ENCODE measurements around the gene ABCA8. TPM values are rescaled to one million over a fixed set of nuclear protein-coding genes. Genes with fewer than 3 reads are reported as not detected.

ABCA8 gene
- total and polyA plus RNA-seq, 4 donors, result 9.7 to 146 (median 52.2) TPM

- Histone ChIP-seq H3K4me3 (ENCODE audit: low read depth, low read length) (no peak overlapping the region), H3K27me3 (ENCODE audit: control insufficient read depth, insufficient read depth, low read length) (no peaks in the 10 kb centered on the region), H3K36me3 (ENCODE audit: control insufficient read depth, insufficient read depth, low read length) (no peaks in the 10 kb centered on the region), H3K9me3 (ENCODE audit: control insufficient read depth, insufficient read depth, low read length) (peaks cover 2% of the 10 kb centered on the region), H3K27ac (ENCODE audit: low read depth, low read length) (no peak overlapping the region), H3K4me1 (ENCODE audit: control insufficient read depth, insufficient read depth, low read length) (no peaks in the 10 kb centered on the region)
- DNase-seq (ENCODE audit: low read depth in 4 of 6, low spot score in 6 of 6), result no peak
- whole genome bisulfite sequencing (ENCODE audit: insufficient coverage), result 33% methylated on average over 1 of the region's 2 CpGs
These were observed 94.3 kb downstream of the ABCA8 start for GRCh38 chr17:68860941-68861340.

- Histone ChIP-seq H3K9me3 (ENCODE audit: control insufficient read depth, insufficient read depth, low read length) (peaks cover 2% of the 10 kb centered on the region), H3K4me3 (ENCODE audit: low read depth, low read length) (no peak overlapping the region), H3K4me1 (ENCODE audit: control insufficient read depth, insufficient read depth, low read length) (no peaks in the 10 kb centered on the region), H3K36me3 (ENCODE audit: control insufficient read depth, insufficient read depth, low read length) (no peaks in the 10 kb centered on the region), H3K27ac (ENCODE audit: low read depth, low read length) (no peak overlapping the region), H3K27me3 (ENCODE audit: control insufficient read depth, insufficient read depth, low read length) (no peaks in the 10 kb centered on the region)
- no CpG with 5 or more reads among the region's 1 CpG for WGBS (ENCODE audit: insufficient coverage)
- DNase-seq (ENCODE audit: low read depth in 4 of 6, low spot score in 6 of 6), result no peak
These were observed 100.7 kb downstream of the ABCA8 start for GRCh38 chr17:68854452-68854851.

DNA sequence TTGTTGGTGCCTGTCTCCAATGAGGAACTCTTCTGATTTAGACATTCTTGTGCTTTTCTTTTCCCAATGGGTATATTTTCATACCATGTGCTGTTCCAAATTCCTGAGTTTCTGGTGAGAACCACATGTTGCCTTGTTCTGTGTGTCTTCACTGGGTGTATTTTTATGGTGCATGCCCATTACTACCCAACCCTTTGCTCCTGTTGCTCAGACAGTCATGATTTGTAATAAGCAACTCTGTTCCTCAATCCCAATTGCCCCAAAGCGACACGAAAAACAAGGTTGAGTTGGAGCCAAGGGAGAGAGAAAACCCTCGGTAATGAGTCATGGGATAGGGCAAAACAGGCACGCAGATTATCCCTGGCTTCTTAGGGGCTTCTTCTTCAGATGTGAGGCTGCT, 101.8 kb downstream of the ABCA8 start:
- Histone ChIP-seq H3K9me3 (ENCODE audit: control insufficient read depth, insufficient read depth, low read length) (no peaks in the 10 kb centered on the region), H3K27me3 (ENCODE audit: control insufficient read depth, insufficient read depth, low read length) (no peaks in the 10 kb centered on the region), H3K36me3 (ENCODE audit: control insufficient read depth, insufficient read depth, low read length) (no peaks in the 10 kb centered on the region), H3K27ac (ENCODE audit: low read depth, low read length) (no peak overlapping the region), H3K4me3 (ENCODE audit: low read depth, low read length) (no peak overlapping the region), H3K4me1 (ENCODE audit: control insufficient read depth, insufficient read depth, low read length) (no peaks in the 10 kb centered on the region)
- 93% methylated on average over 3 of the region's 4 CpGs for WGBS (ENCODE audit: insufficient coverage)
- DNase-seq (ENCODE audit: low read depth in 4 of 6, low spot score in 6 of 6), result no peak

- no peak for DNase-seq (ENCODE audit: low read depth in 4 of 6, low spot score in 6 of 6)
- 90% methylated on average over 3 of the region's 5 CpGs for WGBS (ENCODE audit: insufficient coverage)
- Histone ChIP-seq H3K27ac (ENCODE audit: low read depth, low read length) (no peak overlapping the region), H3K36me3 (ENCODE audit: control insufficient read depth, insufficient read depth, low read length) (no peaks in the 10 kb centered on the region), H3K4me3 (ENCODE audit: low read depth, low read length) (no peak overlapping the region), H3K4me1 (ENCODE audit: control insufficient read depth, insufficient read depth, low read length) (no peaks in the 10 kb centered on the region), H3K27me3 (ENCODE audit: control insufficient read depth, insufficient read depth, low read length) (no peaks in the 10 kb centered on the region), H3K9me3 (ENCODE audit: control insufficient read depth, insufficient read depth, low read length) (no peaks in the 10 kb centered on the region)
These were observed 102.2 kb downstream of the ABCA8 start for GRCh38 chr17:68853036-68853435.

- H3K27me3 ChIP-seq (ENCODE audit: control insufficient read depth, insufficient read depth, low read length), result no peaks in the 10 kb centered on the region
- H3K9me3 ChIP-seq (ENCODE audit: control insufficient read depth, insufficient read depth, low read length), result no peaks in the 10 kb centered on the region
- H3K4me3 ChIP-seq (ENCODE audit: low read depth, low read length), result no peak overlapping the region
- no peaks in the 10 kb centered on the region for H3K4me1 ChIP-seq (ENCODE audit: control insufficient read depth, insufficient read depth, low read length)
- no peak overlapping the region for H3K27ac ChIP-seq (ENCODE audit: low read depth, low read length)
- H3K36me3 ChIP-seq (ENCODE audit: control insufficient read depth, insufficient read depth, low read length), result no peaks in the 10 kb centered on the region
- WGBS (ENCODE audit: insufficient coverage), result 100% methylated on average over 1 of the region's 1 CpG
- DNase-seq (ENCODE audit: low read depth in 4 of 6, low spot score in 6 of 6), result no peak
These were observed 103.3 kb downstream of the ABCA8 start for GRCh38 chr17:68851890-68852289.

DNA sequence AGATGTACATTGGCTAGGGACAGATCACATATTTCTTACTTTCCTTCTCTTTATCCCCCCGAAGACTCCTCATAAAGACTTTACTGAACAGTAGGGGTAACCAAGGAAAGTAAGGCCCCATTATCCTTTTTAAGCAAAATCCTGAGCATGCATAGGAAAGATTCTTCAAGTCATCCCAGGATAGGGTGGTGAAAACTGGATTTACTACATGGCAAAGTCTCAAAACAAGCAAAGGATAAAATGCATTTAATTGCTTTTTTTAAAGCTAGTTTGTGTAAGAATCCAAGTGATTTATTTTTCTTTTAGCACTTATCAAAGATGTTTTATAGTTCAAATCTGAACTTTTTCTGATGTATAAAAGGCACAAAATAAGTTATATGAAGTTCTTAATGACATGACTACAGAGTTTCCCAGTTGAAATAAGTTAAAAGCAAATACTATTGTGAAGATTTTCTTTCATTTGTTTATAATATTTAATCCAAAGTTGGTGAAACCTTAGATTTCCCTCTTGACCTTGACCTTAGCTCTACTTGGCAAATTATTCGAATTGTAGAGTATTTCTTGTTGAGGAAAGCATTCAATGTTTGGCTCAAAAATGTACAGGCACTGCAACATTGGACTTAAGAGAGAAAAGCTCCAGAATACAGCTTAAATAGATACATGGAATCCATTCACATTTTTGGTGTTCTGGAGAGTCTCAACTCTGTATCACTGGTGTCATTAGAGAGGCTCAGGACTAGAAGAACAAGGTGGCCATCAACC, 104.3 kb downstream of the ABCA8 start:
- no peaks in the 10 kb centered on the region for H3K4me1 ChIP-seq (ENCODE audit: control insufficient read depth, insufficient read depth, low read length)
- no CpG with 5 or more reads among the region's 2 CpGs for WGBS (ENCODE audit: insufficient coverage)
- H3K4me3 ChIP-seq (ENCODE audit: low read depth, low read length), result no peak overlapping the region
- H3K9me3 ChIP-seq (ENCODE audit: control insufficient read depth, insufficient read depth, low read length), result no peaks in the 10 kb centered on the region
- H3K36me3 ChIP-seq (ENCODE audit: control insufficient read depth, insufficient read depth, low read length), result no peaks in the 10 kb centered on the region
- H3K27ac ChIP-seq (ENCODE audit: low read depth, low read length), result no peak overlapping the region
- DNase-seq (ENCODE audit: low read depth in 4 of 6, low spot score in 6 of 6), result no peak
- no peaks in the 10 kb centered on the region for H3K27me3 ChIP-seq (ENCODE audit: control insufficient read depth, insufficient read depth, low read length)

- Histone ChIP-seq H3K4me3 (ENCODE audit: low read depth, low read length) (no peak overlapping the region), H3K27me3 (ENCODE audit: control insufficient read depth, insufficient read depth, low read length) (no peaks in the 10 kb centered on the region), H3K4me1 (ENCODE audit: control insufficient read depth, insufficient read depth, low read length) (no peaks in the 10 kb centered on the region), H3K36me3 (ENCODE audit: control insufficient read depth, insufficient read depth, low read length) (no peaks in the 10 kb centered on the region), H3K27ac (ENCODE audit: low read depth, low read length) (no peak overlapping the region), H3K9me3 (ENCODE audit: control insufficient read depth, insufficient read depth, low read length) (no peaks in the 10 kb centered on the region)
- no peak for DNase-seq (ENCODE audit: low read depth in 4 of 6, low spot score in 6 of 6)
- 84% methylated on average over 6 of the region's 7 CpGs for WGBS (ENCODE audit: insufficient coverage)
These were observed 105.2 kb downstream of the ABCA8 start for GRCh38 chr17:68849673-68850610.

DNA sequence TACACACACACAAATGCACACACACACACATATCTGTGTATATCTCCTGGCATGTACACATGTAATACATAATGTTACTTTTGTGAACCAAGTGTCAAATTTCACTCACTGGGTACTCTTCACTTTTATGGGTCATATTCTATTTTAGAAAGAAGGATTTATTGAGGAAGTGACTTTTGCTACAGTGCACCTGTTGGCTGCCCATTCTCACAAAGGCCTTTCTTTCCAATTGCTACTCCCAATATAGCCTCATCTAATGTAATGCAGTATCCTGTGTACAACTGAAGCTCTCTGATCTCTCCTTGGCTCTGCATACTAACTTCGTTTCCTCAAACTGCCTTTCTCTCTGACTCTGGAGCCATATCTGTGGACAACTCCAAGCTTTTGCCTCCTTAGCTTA, 107.5 kb downstream of the ABCA8 start:
- H3K27ac ChIP-seq (ENCODE audit: low read depth, low read length), result no peak overlapping the region
- no peaks in the 10 kb centered on the region for H3K36me3 ChIP-seq (ENCODE audit: control insufficient read depth, insufficient read depth, low read length)
- H3K27me3 ChIP-seq (ENCODE audit: control insufficient read depth, insufficient read depth, low read length), result no peaks in the 10 kb centered on the region
- 71% methylated on average over 1 of the region's 1 CpG for WGBS (ENCODE audit: insufficient coverage)
- no peaks in the 10 kb centered on the region for H3K9me3 ChIP-seq (ENCODE audit: control insufficient read depth, insufficient read depth, low read length)
- no peak for DNase-seq (ENCODE audit: low read depth in 4 of 6, low spot score in 6 of 6)
- no peak overlapping the region for H3K4me3 ChIP-seq (ENCODE audit: low read depth, low read length)
- H3K4me1 ChIP-seq (ENCODE audit: control insufficient read depth, insufficient read depth, low read length), result no peaks in the 10 kb centered on the region

GRCh38 chr17:68843522-68843921, 111.7 kb downstream of the ABCA8 start:
- H3K27ac ChIP-seq (ENCODE audit: low read depth, low read length), result no peak overlapping the region
- WGBS (ENCODE audit: insufficient coverage), result no CpG with 5 or more reads among the region's 3 CpGs
- DNase-seq (ENCODE audit: low read depth in 4 of 6, low spot score in 6 of 6), result peak in 2 of 6 donors; percentile 23 to 29

More at GRCh38 chr17:68843522-68843921, 111.7 kb downstream of the ABCA8 start:
- H3K4me3 ChIP-seq (ENCODE audit: low read depth, low read length), result no peak overlapping the region
- no peaks in the 10 kb centered on the region for H3K27me3 ChIP-seq (ENCODE audit: control insufficient read depth, insufficient read depth, low read length)
- H3K4me1 ChIP-seq (ENCODE audit: control insufficient read depth, insufficient read depth, low read length), result no peaks in the 10 kb centered on the region
- no peaks in the 10 kb centered on the region for H3K9me3 ChIP-seq (ENCODE audit: control insufficient read depth, insufficient read depth, low read length)
- no peaks in the 10 kb centered on the region for H3K36me3 ChIP-seq (ENCODE audit: control insufficient read depth, insufficient read depth, low read length)
